Esophagus muscularis mucosa (tissue), 4 donors: ENCODE measurements around the gene PPFIBP1.

Experiments used
- CTCF ChIP-seq, 3 experiments: fragments of 200-600 bp in 2 of 3; fragments of 450-650 bp in 1 of 3; sonication (generic) in 2 of 3; IDR thresholded peaks; one replicate each; pipeline ENCODE4 v1.5.1; 2017 to 2019; ENCODE audit warnings: antibody characterized with exemption in 3 of 3, mild to moderate bottlenecking in 2 of 3, moderate library complexity in 1 of 3
- EP300 ChIP-seq: sonication (generic); formaldehyde crosslinking; IDR thresholded peaks from one replicate; pipeline ENCODE4 v1.6.1; 2017; ENCODE audit warnings: antibody characterized with exemption
- POLR2A ChIP-seq: fragments of 450-650 bp; IDR thresholded peaks from one replicate; pipeline ENCODE4 v1.6.1; 2017; ENCODE audit warnings: antibody characterized with exemption, moderate library complexity, mild to moderate bottlenecking, low read depth
- POLR2AphosphoS5 ChIP-seq, 2 donors: sonication (generic); formaldehyde crosslinking; IDR thresholded peaks; one replicate each; pipeline ENCODE4 v1.6.1; 2017; ENCODE audit warnings: antibody characterized with exemption in 2 of 2

- no peak for TF ChIP-seq CTCF (IDR thresholded peaks at IDR 0.05)
- no peak for TF ChIP-seq POLR2A
- no peak for TF ChIP-seq POLR2AphosphoS5 (IDR thresholded peaks at IDR 0.05)
- TF ChIP-seq EP300 = no peak
Measured at GRCh38 chr12:27539191-27539631, 15.2 kb downstream of the PPFIBP1 start.
